ENCODE data around the gene FLNB.
"Not testable (repeated sequence)": the region's sequence is repeated elsewhere in the genome, so short reads cannot be mapped to it uniquely, and the experiment has no call there.

FLNB gene

DNA sequence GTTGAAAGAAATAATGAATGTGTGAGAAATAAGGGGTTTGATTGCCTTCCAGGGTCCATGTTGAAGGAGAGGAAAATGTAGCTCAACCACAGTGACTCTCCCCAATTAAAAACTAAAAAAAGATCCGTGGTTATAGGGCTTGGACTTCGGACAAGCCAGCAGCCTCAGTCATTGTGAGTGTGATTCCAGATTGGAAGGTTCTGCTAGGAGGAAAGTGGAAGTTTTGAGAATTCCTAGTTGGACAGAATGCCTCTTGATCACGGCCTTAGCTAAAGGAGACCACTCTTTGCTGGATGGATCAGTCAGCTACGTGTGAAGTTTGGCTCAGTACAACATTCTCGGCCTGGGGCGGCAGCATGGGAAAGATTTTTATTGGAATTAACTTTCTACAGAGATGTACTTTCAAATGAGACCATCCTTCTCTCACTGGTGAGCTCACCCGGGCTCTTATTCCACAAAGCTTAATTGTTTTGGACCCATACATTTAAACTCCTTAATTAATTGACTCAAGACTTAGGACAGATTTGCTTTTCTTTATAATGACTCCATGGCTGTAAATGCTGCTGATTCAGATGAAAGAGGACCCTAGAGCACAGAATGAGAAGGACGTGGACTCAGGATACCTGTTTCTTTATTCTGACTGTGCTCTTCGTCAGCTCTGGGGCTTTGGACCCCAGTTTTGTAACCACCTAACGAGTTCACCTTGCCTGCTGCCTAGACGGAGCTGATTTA lies 27.5 kb downstream of the FLNB start:
- no peak for DNase-seq

DNA sequence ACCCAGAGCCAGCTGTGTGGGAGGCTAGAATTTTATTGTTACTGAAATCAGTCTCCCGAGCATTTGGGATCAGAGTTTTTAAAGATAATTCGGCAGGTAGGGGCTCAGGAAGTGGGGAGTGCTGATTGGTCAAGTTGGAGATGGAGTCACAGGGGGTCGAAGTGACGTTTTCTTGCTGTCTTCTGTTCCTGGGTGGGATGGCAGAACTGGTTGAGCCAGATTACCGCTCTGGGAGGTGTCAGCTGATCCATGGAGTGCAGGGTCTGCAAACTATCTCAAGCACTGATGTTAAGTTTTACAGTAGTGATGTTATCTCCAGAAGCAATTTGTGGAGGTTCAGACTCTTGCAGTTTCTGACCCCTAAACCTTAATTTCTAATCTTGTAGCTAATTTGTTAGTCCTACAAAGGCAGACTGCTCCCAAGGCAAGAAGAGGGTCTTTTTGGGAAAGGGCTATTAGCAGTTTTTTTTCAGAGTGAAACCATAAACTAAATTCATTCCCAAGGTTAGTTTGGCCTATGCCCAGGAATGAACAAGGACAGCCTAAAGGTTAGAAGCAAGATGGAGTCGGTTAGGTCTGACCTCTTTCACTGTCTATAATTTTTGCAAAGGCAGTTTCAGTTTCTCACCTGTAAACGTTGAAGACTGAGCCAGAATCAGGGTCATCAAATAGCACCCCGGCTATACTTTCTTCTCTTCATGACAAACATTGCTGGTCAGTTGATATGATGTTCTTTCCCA lies 28.2 kb downstream of the FLNB start:
- DNase-seq, result no peak

GRCh38 chr3:58037141-58037910 lies 29.1 kb downstream of the FLNB start:
- DNase-seq, result no peak

DNA sequence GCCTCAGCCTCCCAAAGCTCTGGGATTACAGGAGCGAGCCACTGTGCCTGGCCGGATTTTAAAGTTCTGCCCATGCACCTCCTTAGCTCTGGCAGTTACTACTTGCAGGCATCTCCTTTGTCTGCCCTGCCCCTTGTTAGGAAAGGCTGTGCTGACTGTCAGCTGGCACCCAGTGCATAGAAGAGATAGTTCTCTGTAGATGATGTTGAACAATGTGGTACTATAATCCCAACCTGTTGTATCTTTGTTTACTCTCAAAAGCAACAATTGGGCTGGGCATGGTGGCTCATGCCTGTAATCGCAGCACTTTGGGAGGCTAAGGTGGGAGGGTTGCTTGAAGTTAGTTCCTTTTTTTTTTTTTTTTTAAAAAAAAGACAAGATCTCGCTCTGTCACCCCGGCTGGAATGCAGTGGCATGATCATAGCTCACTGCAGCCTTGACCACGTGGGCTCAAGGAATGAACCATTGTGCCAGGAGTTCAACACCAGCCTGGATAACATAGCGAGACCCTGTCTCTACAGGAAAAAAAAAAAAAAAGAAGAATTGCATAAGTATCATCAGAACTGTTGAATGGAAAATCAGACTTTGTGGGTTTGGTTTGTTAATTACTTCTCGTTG lies 30.6 kb downstream of the FLNB start:
- peak in 1 of 2 donors; percentile 10 for DNase-seq

- no peak for DNase-seq
Measured at GRCh38 chr3:58039601-58040000, 31.4 kb downstream of the FLNB start.

GRCh38 chr3:58041182-58041825 lies 33.1 kb downstream of the FLNB start:
- DNase-seq, result no peak

GRCh38 chr3:58041826-58042324 lies 33.7 kb downstream of the FLNB start:
- DNase-seq, result no peak

- no peak for DNase-seq
Measured at GRCh38 chr3:58042947-58043707, 34.9 kb downstream of the FLNB start.

DNA sequence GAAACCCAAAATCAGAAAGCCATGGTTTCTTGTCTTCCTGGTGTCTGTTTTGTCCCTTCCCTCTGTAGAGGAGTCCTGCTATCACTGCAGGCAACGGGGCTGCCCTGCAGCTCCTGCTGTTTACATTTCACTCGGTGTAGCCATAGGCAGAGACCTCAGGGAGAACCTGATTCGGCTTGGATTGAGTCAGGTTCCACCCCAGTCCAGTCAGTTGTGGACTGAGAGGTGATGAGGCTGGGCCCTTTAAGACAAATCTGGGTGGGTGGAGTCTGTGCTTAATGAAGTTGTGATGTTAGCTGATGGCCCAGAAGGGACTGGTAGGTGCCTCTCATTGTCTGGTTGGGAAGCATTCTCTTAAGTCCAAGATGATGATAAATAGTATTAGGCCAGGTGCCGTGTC lies 35.7 kb downstream of the FLNB start:
- DNase-seq, result no peak

DNA sequence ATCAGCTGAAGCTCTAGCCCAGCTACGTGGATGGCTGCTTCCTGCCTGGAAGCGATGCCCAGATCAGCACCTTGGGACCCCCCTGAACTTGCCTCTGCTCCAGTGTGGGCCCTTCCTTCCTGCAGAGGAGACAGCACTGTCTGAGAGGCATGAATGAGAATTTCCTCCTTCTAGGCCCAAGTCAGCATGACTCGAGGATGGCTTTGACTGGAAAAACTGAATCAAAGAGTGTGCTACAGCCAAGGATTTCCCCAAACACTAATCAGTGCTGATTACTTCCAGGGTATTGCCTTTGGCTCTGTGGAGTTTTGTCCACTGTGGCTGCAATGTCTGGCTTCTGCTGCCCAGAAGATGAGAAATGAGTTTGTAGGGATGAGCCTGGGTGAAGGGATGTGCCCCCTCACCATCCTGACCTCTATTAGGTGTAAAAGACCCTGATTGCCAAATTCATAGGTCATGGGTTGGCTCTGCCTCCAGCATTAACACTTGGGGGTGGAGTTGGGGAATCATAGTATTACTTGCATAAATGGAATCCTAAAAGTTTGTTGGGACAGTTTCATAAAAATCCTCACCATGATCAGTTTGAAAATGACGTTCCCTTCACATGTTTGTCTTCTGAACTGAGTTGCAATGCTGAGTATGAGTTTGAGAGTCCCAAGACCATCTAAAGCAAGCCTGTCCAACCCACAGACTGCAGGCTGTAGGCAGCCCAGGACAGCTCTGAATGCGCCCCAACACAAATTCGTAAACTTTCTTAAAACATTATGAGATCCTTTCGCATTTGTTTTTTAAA lies 36.7 kb downstream of the FLNB start:
- DNase-seq, result no peak

DNA sequence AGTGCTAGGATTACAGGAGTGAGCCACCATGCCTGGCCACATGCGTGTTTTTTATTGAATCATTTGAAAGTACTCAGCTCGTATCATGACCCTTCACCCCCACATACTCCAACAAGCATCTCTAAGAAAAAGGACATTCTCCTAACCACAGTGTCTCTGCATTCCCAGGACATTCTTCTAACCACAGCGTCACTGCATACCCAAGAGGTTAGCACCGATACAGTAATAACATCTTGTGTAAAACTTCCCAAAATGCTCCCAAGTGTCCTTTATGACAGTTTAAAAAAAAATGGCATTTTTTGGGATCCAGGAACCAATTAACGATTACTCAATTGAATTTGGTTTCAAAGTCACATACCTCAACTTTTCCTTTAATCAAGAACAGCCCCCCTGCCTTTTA lies 39.6 kb downstream of the FLNB start:
- DNase-seq, result no peak

DNA sequence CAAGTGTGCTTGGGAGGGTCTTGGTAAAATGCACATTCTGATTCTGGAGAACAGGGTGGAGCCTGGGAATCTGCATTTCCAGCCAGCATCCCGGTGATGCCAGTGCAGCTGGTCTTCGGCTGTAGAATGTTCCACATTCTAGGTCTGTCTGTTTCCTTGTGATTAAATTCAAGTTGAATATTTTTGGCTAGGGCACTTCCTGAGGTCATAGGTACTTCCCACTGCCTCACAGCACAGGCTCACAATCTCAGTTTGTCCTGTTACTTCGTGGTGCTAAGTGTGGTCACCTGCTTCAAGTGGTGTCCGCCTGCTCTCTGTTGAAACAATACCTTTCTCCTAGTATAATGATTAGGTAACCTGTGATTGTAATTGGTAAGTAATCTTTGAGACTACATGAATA lies 40.1 kb downstream of the FLNB start:
- DNase-seq, result no peak

GRCh38 chr3:58049143-58049785 lies 41.0 kb downstream of the FLNB start:
- no peak for DNase-seq

DNA sequence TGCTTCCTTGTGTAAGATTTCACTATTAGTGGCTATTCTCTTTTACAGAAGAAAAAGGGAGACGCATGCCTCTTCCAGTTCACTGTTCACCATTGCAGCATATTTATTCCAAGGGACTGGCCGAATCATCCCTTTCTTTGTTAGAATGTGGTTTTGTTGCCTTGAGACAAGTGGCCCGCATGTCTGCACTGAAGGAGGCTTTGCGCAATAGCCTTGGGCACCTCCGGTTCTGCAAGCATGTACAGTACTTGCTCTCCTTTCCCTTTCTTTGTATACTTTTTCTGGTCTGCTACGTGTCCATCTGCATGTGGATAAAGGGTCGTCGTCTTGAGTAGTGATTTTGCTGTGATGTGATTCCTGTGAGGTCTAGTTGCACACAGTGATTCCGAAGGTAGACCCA lies 43.0 kb downstream of the FLNB start:
- no peak for DNase-seq

DNA sequence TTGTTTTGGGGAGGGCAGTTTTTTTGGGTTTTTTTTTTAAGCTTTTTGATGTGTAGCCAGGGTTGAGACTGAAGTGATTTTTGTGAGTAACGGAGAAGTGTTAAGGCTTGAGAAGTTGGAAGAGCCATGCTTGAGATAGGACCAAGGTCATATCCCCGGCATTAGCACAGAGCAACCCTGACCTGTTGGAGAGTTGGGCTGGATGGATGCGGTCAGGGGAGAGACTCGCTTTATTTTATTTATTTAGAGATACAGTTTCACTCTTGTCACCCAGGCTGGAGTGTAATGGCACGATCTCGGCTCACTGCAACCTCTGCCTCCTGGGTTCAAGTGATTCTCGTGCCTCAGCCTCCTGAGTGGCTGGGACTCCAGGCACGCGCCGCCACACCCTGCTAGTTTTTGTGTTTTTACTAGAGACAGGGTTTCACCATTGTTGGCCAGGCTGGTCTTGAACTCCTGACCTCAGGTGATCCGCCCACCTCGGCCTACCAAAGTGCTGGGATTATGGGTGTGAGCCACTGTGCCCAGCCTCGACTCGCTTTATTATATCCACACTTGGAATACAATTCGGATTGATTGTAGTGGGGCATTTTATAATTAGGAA lies 43.5 kb downstream of the FLNB start:
- not testable (repeated sequence) for DNase-seq

DNA sequence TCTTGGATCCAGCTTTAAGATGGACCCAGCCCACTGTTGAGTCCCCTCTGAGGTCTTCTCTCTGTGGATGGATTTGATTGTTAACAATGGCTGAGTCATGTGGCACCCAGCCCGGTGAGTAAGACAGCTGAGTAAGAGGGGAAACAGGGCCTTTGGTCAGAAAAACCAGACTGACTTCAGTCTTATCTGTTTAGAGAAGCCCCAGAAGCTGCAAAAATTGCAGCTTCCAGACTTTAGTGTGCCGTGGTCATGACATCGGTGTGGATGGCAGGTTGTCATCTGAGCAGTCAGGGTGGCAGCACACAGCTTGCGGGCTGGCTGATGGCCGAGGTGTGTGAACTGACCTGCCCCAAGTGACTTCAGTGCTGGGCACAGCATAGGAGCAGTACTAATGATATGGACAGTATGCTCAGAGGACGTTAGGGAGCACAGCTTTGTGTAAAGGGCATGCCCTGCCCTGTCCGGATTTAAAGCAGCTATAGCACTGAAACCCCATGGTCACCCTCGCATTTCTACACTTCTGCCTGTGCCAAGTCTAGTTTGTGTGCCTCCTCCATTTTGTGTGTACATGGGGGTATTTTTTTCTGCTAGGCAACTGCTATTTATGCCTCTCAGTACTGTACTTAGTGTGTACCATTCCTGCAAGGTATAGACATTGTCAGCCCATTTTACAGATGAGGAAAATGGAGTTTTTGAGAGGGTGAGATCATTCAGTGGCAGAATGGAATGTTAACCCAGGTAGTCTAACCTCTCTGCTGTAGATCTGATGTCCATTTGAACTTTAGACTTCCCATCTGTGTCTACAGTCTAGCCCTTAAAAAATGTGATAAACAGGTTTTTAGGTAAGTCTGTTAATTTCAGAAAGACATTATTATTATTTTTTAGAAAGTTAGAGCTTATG lies 44.4 kb downstream of the FLNB start:
- peak in 1 of 2 donors; percentile 35 for DNase-seq

DNA sequence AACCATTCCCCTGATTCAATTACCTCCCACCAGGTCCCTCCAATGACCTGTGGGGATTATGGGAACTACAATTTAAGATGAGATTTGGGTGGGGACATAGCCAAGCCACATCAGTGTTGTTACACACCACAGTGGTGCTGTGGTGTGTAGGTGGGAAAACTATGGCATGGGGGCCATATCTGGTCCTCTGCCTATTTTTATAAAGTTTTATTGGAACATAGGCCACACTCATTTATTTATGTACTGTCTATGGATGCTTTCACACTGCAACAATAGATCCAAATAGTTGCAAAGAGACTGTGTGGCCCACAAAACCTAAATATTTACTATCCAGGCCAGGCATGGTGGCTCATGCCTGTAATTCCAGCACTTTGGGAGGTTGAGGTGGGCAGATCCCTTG lies 46.4 kb downstream of the FLNB start:
- no peak for DNase-seq

DNA sequence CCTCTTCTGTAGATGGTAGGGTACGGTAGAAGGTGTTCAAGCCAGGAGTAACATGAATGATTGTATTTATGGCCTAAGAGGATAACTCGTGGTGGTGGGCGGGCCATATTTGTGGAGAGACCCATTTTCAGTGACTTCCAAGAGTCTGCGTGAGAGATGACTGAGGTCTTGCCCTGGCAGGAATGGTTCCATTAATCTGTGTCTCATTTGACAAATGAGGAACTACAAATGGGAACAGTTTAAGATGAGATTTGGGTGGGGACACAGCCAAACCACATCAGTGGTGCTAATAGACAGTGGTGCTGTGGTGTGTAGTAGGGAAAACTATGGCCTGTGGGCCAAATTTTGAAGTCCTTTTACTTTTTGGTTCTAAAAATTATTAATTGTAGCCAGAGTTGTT lies 47.1 kb downstream of the FLNB start:
- DNase-seq, result no peak

DNA sequence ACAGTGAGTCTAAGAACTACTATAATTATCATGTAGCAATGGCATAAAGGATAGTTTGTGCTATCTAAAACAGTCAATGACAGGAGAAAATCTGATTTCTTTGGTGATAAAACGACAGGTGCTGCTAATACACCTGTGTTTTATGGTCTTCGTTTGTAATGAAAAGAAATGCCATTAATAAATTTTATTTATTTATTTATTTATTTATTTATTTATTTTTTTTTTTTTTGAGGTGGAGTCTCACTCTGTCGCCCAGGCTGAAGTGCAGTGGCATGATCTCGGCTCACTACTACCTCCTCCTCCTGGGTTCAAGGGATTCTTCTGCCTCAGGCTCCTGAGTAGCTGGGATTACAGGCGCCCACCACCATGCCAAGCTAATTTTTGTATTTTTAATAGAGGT lies 47.7 kb downstream of the FLNB start:
- DNase-seq, result not testable (repeated sequence)
